ENCODE data around the gene RIPOR1.
A peak's percentile ranks its signal among the peaks of the same experiment; 100 is the strongest.

RIPOR1 gene

GRCh38 chr16:67571464-67571863, 42.8 kb downstream of the RIPOR1 start (continued):
- TF ChIP-seq ARNTL (CRISPR knock-in tag; IDR thresholded peaks at IDR 0.05; ENCODE audit: borderline replicate concordance, low read depth) (no peak), ZNF8 (CRISPR knock-in tag; IDR thresholded peaks at IDR 0.05) (no peak), RARB (CRISPR knock-in tag; IDR thresholded peaks at IDR 0.05) (no peak), SNAI2 (CRISPR knock-in tag; IDR thresholded peaks at IDR 0.05) (no peak), ZC3H10 (CRISPR knock-in tag; IDR thresholded peaks at IDR 0.05) (no peak), ZFP3 (CRISPR knock-in tag; IDR thresholded peaks at IDR 0.05) (no peak), PPARA (CRISPR knock-in tag; IDR thresholded peaks at IDR 0.05; ENCODE audit: borderline replicate concordance) (no peak), ZFP30 (CRISPR knock-in tag; IDR thresholded peaks at IDR 0.05) (no peak), CSRNP3 (CRISPR knock-in tag; IDR thresholded peaks at IDR 0.05) (no peak), BACH2 (CRISPR knock-in tag; IDR thresholded peaks at IDR 0.05; ENCODE audit: borderline replicate concordance) (no peak)

GRCh38 chr16:67571981-67572431, 43.4 kb downstream of the RIPOR1 start:
- ATAC-seq = peak; percentile 85

More at GRCh38 chr16:67571981-67572431, 43.4 kb downstream of the RIPOR1 start:
- TF ChIP-seq CREB5 (CRISPR knock-in tag; IDR thresholded peaks at IDR 0.05; ENCODE audit: low read depth) (0 out of 2 replicates have a peak, but pooled peaks have one; percentile 40), PPARA (CRISPR knock-in tag; IDR thresholded peaks at IDR 0.05; ENCODE audit: borderline replicate concordance) (no peak), PATZ1 (CRISPR knock-in tag; IDR thresholded peaks at IDR 0.05; ENCODE audit: borderline replicate concordance) (no peak), CSDC2 (CRISPR knock-in tag; IDR thresholded peaks at IDR 0.05) (no peak), ISL1 (CRISPR knock-in tag; IDR thresholded peaks at IDR 0.05) (peak; percentile 93), ESRRG (CRISPR knock-in tag; IDR thresholded peaks at IDR 0.05) (no peak), ZNF8 (CRISPR knock-in tag; IDR thresholded peaks at IDR 0.05) (no peak), ZNF565 (CRISPR knock-in tag; conservative IDR thresholded peaks at IDR 0.05; ENCODE audit: low read depth) (no peak), TOX (CRISPR knock-in tag; IDR thresholded peaks at IDR 0.05; ENCODE audit: borderline replicate concordance) (no peak), ZNF70 (CRISPR knock-in tag; IDR thresholded peaks at IDR 0.05) (no peak), ZC3H10 (CRISPR knock-in tag; IDR thresholded peaks at IDR 0.05) (no peak), GLIS3 (CRISPR knock-in tag; IDR thresholded peaks at IDR 0.05) (no peak), ZFP3 (CRISPR knock-in tag; IDR thresholded peaks at IDR 0.05) (no peak), CSRNP3 (CRISPR knock-in tag; IDR thresholded peaks at IDR 0.05) (0 out of 2 replicates have a peak, but pooled peaks have one; percentile 56), SNAI2 (CRISPR knock-in tag; IDR thresholded peaks at IDR 0.05) (no peak), POU6F1 (CRISPR knock-in tag; IDR thresholded peaks at IDR 0.05; ENCODE audit: borderline replicate concordance, low read depth) (no peak)

Measured in SK-N-SH treated with all-trans-retinoic acid at 6 μM for 48 hours (cell line).